ENCODE results near the gene RAD23A. TPM values are rescaled to one million over a fixed set of nuclear protein-coding genes. Genes with fewer than 3 reads are reported as not detected.

Gene RAD23A
- total RNA-seq, 1 donor from 2014 or later = 80.7 TPM

DNA sequence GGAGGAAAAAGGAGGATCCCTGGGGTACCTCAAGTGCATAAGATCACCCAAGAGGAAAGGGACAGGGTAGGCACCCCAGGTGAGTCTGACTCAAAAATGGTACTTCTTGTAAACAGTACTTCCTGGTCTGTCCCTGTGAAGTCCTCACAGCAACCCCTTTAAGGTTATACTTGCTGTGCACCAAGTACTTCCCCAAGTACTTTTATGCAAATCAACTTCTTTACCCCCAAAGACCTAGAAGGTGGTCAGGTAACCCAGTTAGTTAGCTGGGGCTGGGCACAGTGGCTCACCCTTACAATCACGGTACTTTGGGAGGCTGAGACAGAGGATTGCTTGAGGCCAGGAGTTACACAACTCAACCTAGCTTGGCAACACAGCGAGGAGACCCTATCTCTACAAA is 4.8 kb upstream of the RAD23A start:
- Mint-ChIP-seq H3K27ac (peak overlapping the region; percentile 69), H3K4me1 (peaks cover 47% of the 10 kb centered on the region)
- TF ChIP-seq, protein P1, sequence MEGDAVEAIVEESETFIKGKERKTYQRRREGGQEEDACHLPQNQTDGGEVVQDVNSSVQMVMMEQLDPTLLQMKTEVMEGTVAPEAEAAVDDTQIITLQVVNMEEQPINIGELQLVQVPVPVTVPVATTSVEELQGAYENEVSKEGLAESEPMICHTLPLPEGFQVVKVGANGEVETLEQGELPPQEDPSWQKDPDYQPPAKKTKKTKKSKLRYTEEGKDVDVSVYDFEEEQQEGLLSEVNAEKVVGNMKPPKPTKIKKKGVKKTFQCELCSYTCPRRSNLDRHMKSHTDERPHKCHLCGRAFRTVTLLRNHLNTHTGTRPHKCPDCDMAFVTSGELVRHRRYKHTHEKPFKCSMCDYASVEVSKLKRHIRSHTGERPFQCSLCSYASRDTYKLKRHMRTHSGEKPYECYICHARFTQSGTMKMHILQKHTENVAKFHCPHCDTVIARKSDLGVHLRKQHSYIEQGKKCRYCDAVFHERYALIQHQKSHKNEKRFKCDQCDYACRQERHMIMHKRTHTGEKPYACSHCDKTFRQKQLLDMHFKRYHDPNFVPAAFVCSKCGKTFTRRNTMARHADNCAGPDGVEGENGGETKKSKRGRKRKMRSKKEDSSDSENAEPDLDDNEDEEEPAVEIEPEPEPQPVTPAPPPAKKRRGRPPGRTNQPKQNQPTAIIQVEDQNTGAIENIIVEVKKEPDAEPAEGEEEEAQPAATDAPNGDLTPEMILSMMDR (IDR thresholded peaks at IDR 0.05; ENCODE audit: unreplicated experiment) = no peak

GRCh38 chr19:12943437-12944044 is 2.1 kb upstream of the RAD23A start:
- peaks cover 32% of the 10 kb centered on the region for H3K36me3 Mint-ChIP-seq
- TF ChIP-seq, protein P1 (IDR thresholded peaks at IDR 0.05; ENCODE audit: unreplicated experiment) = no peak
- no peak for DNase-seq (ENCODE audit: low spot score in 2 of 2, unreplicated experiment in 2 of 2)
- H3K4me1 Mint-ChIP-seq = peaks cover 51% of the 10 kb centered on the region
- H3K4me3 Mint-ChIP-seq = no peak overlapping the region
- H3K27ac Mint-ChIP-seq = peak overlapping the region; percentile 73
- no peaks in the 10 kb centered on the region for H3K9me3 Mint-ChIP-seq
- H3K27me3 Mint-ChIP-seq (ENCODE audit: low read depth) = no peaks in the 10 kb centered on the region

More for the DNA sequence above, 4.8 kb upstream of the RAD23A start:
- H3K9me3 Mint-ChIP-seq = no peaks in the 10 kb centered on the region
- no peak for DNase-seq (ENCODE audit: low spot score in 2 of 2, unreplicated experiment in 2 of 2)
- H3K4me3 Mint-ChIP-seq = peak overlapping the region; percentile 99
- no peaks in the 10 kb centered on the region for H3K27me3 Mint-ChIP-seq (ENCODE audit: low read depth)
- H3K36me3 Mint-ChIP-seq = peaks cover 29% of the 10 kb centered on the region

- Mint-ChIP-seq H3K36me3 (peaks cover 32% of the 10 kb centered on the region), H3K4me3 (no peak overlapping the region), H3K9me3 (no peaks in the 10 kb centered on the region), H3K27ac (peak overlapping the region; percentile 98), H3K27me3 (ENCODE audit: low read depth) (no peaks in the 10 kb centered on the region), H3K4me1 (peaks cover 49% of the 10 kb centered on the region)
- TF ChIP-seq, protein P1 (IDR thresholded peaks at IDR 0.05; ENCODE audit: unreplicated experiment) = no peak
- no peak for DNase-seq (ENCODE audit: low spot score in 2 of 2, unreplicated experiment in 2 of 2)
These were observed 1.5 kb upstream of the RAD23A start for GRCh38 chr19:12944104-12944674.

- H3K4me3 Mint-ChIP-seq = peak overlapping the region; percentile 81
- TF ChIP-seq, protein P1 (IDR thresholded peaks at IDR 0.05; ENCODE audit: unreplicated experiment) = no peak
- no peaks in the 10 kb centered on the region for H3K27me3 Mint-ChIP-seq (ENCODE audit: low read depth)
- peaks cover 30% of the 10 kb centered on the region for H3K4me1 Mint-ChIP-seq
- peak overlapping the region; percentile 96 for H3K27ac Mint-ChIP-seq
- H3K36me3 Mint-ChIP-seq = peaks cover 28% of the 10 kb centered on the region
- DNase-seq (ENCODE audit: low spot score in 2 of 2, unreplicated experiment in 2 of 2) = peak; percentile 58 to 72
- no peaks in the 10 kb centered on the region for H3K9me3 Mint-ChIP-seq
These were observed 545 bp downstream of the RAD23A start for GRCh38 chr19:12946092-12946721.

GRCh38 chr19:12946731-12947496 is 1.3 kb downstream of the RAD23A start:
- Mint-ChIP-seq H3K9me3 (no peaks in the 10 kb centered on the region), H3K36me3 (peaks cover 33% of the 10 kb centered on the region), H3K27me3 (ENCODE audit: low read depth) (no peaks in the 10 kb centered on the region), H3K27ac (peak overlapping the region; percentile 96), H3K4me1 (peaks cover 30% of the 10 kb centered on the region), H3K4me3 (peak overlapping the region; percentile 81)
- TF ChIP-seq, protein P1 (IDR thresholded peaks at IDR 0.05; ENCODE audit: unreplicated experiment) = no peak
- no peak for DNase-seq (ENCODE audit: low spot score in 2 of 2, unreplicated experiment in 2 of 2)

Measured in mesothelial cell of epicardium (in vitro differentiated cells).